ENCODE results near the gene HOXD3. TPM values are rescaled to one million over a fixed set of nuclear protein-coding genes. Genes with fewer than 3 reads are reported as not detected.

Gene HOXD3
- total RNA-seq, 5 donors from 2014 or later (not counting 1 experiment from before 2014, with no cell fraction given), result 0.44 TPM; not detected in 4

GRCh38 chr2:176115883-176116813, 41.0 kb upstream of the HOXD3 start, which contains the start of gene HOXD10:
HOXD10 (plus strand) TSS chr2:176116778; CDS start chr2:176116834, 56 bp downstream.
- ATAC-seq (replicated peaks in 1 of 4), result no peak
- DNase-seq, result no peak
- no peak within 1 kb of the TSS for H3K27ac Mint-ChIP-seq
- WGBS (ENCODE audit: insufficient coverage), result 15% methylated on average over 65 of the region's 66 CpGs
- peaks cover 36 to 84% of the 10 kb centered on the region in 2 experiments for H3K27me3 ChIP-seq (replicated peaks in 1 of 2; ENCODE audit: control insufficient read depth in 2 of 2, extremely low read depth in 1 of 2, insufficient read depth in 2 of 2, low read length in 1 of 2)
- ChIA-PET CTCF (no interaction called here), POLR2A (no interaction called here)
- H3K9me3 ChIP-seq, result no peaks in the 10 kb centered on the region
- H3K36me3 ChIP-seq (ENCODE audit: control insufficient read depth in 2 of 2, extremely low read depth in 1 of 2, insufficient read depth in 1 of 2, low read length in 1 of 2), result no peaks in the 10 kb centered on the region
- peaks cover 5 to 11% (median 5%) of the 10 kb centered on the region in 3 donors for H3K4me1 Mint-ChIP-seq
- peaks cover 3% of the 10 kb centered on the region for H3K36me3 Mint-ChIP-seq
- peaks cover 0 to 6% of the 10 kb centered on the region in 2 experiments for H3K4me1 ChIP-seq (ENCODE audit: control insufficient read depth in 1 of 2, extremely low read depth in 1 of 2, insufficient read depth in 2 of 2, low read length in 2 of 2)
- H3K9me3 Mint-ChIP-seq, result peaks cover 2 to 3% (median 3%) of the 10 kb centered on the region in 3 donors
- H3K27me3 Mint-ChIP-seq, result peaks cover 78 to 93% of the 10 kb centered on the region in 2 donors
- H3K4me3 ChIP-seq (ENCODE audit: control insufficient read depth in 1 of 2, extremely low read depth in 1 of 2, low read length in 1 of 2), result no peak within 1 kb of the TSS
- H3K27ac ChIP-seq (ENCODE audit: low read length), result no peak within 1 kb of the TSS
- peak within 1 kb of the TSS in 1 of 3 donors; percentile 36 for H3K4me3 Mint-ChIP-seq

GRCh38 chr2:176117162-176117822, 39.8 kb upstream of the HOXD3 start:
- POLR2A ChIA-PET, result no interaction called here
- H3K27me3 Mint-ChIP-seq, result peaks cover 73 to 88% of the 10 kb centered on the region in 2 donors
- Histone ChIP-seq H3K27ac (ENCODE audit: low read length) (no peak overlapping the region), H3K36me3 (ENCODE audit: control insufficient read depth in 2 of 2, extremely low read depth in 1 of 2, insufficient read depth in 1 of 2, low read length in 1 of 2) (no peaks in the 10 kb centered on the region), H3K4me3 (ENCODE audit: control insufficient read depth in 1 of 2, extremely low read depth in 1 of 2, low read length in 1 of 2) (no peak overlapping the region), H3K4me1 (ENCODE audit: control insufficient read depth in 1 of 2, extremely low read depth in 1 of 2, insufficient read depth in 2 of 2, low read length in 2 of 2) (peaks cover 0 to 13% of the 10 kb centered on the region in 2 experiments), H3K27me3 (replicated peaks in 1 of 2; ENCODE audit: control insufficient read depth in 2 of 2, extremely low read depth in 1 of 2, insufficient read depth in 2 of 2, low read length in 1 of 2) (peaks cover 39 to 86% of the 10 kb centered on the region in 2 experiments), H3K9me3 (no peaks in the 10 kb centered on the region)
- CTCF ChIA-PET, result interaction anchor here (0.5 to 0.8 kb wide), 2 partner anchors 10 to 693 kb away, joined by 3 to 5 read pairs; no protein-coding TSS in a partner anchor
- H3K4me1 Mint-ChIP-seq, result peaks cover 3 to 11% (median 3%) of the 10 kb centered on the region in 3 donors
- 26% methylated on average over 40 of the region's 40 CpGs for WGBS (ENCODE audit: insufficient coverage)
- peaks cover 3% of the 10 kb centered on the region for H3K36me3 Mint-ChIP-seq
- no peak overlapping the region for H3K27ac Mint-ChIP-seq
- ATAC-seq (replicated peaks in 1 of 4) (no peak), DNase-seq (no peak)
- peak overlapping the region in 1 of 3 donors; percentile 36 for H3K4me3 Mint-ChIP-seq
- peaks cover 2 to 3% (median 3%) of the 10 kb centered on the region in 3 donors for H3K9me3 Mint-ChIP-seq

DNA sequence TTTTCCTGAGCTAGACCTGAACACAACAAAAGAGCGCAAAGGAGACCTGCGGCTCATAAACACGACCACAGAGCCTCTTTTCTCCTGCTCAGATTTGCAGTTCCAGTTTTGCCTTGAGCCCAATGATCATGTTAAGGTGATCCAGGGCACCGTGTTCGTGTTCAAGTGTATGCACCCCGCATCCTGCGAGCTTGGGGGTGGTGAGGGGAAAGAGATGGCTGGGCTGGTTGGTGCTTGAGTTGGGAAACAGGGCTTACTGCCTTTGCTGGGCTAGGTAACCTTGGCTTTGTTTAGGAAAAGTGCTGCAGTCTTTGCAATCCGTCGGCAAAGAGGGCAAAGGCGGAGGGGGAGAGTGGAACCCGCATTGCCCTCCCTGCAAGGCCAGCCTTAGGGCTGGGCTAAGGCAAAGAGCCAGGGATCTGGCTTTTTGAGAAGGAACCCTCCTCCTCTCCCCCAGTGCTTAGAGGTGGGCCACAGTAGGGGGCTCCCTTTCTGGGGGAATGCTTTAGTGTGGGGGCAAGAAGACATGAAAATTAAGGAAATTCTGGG, 39.2 kb upstream of the HOXD3 start:
- peaks cover 39 to 86% of the 10 kb centered on the region in 2 experiments for H3K27me3 ChIP-seq (replicated peaks in 1 of 2; ENCODE audit: control insufficient read depth in 2 of 2, extremely low read depth in 1 of 2, insufficient read depth in 2 of 2, low read length in 1 of 2)
- peaks cover 2 to 3% (median 3%) of the 10 kb centered on the region in 3 donors for H3K9me3 Mint-ChIP-seq
- DNase-seq (no peak), ATAC-seq (replicated peaks in 1 of 4) (no peak)
- peak overlapping the region in 1 of 2 donors; percentile 66 for H3K27ac Mint-ChIP-seq
- no peak overlapping the region for H3K27ac ChIP-seq (ENCODE audit: low read length)
- peaks cover 3% of the 10 kb centered on the region for H3K36me3 Mint-ChIP-seq
- 11% methylated on average over 8 of the region's 11 CpGs for WGBS (ENCODE audit: insufficient coverage)
- CTCF ChIA-PET, result interaction anchor here (0.5 to 0.8 kb wide), 2 partner anchors 10 to 693 kb away, joined by 3 to 5 read pairs; no protein-coding TSS in a partner anchor
- peaks cover 68 to 84% of the 10 kb centered on the region in 2 donors for H3K27me3 Mint-ChIP-seq
- H3K4me3 ChIP-seq (ENCODE audit: control insufficient read depth in 1 of 2, extremely low read depth in 1 of 2, low read length in 1 of 2), result no peak overlapping the region
- H3K4me1 Mint-ChIP-seq, result peaks cover 5 to 11% (median 5%) of the 10 kb centered on the region in 3 donors
- H3K36me3 ChIP-seq (ENCODE audit: control insufficient read depth in 2 of 2, extremely low read depth in 1 of 2, insufficient read depth in 1 of 2, low read length in 1 of 2), result no peaks in the 10 kb centered on the region
- no peaks in the 10 kb centered on the region for H3K9me3 ChIP-seq
- POLR2A ChIA-PET, result no interaction called here
- H3K4me3 Mint-ChIP-seq, result peak overlapping the region in 1 of 3 donors; percentile 12
- peaks cover 0 to 19% of the 10 kb centered on the region in 2 experiments for H3K4me1 ChIP-seq (ENCODE audit: control insufficient read depth in 1 of 2, extremely low read depth in 1 of 2, insufficient read depth in 2 of 2, low read length in 2 of 2)

- Mint-ChIP-seq H3K9me3 (peaks cover 2 to 3% (median 3%) of the 10 kb centered on the region in 3 donors), H3K27me3 (peaks cover 68 to 80% of the 10 kb centered on the region in 2 donors), H3K36me3 (peaks cover 3% of the 10 kb centered on the region), H3K4me3 (no peak overlapping the region), H3K4me1 (peaks cover 7 to 11% (median 8%) of the 10 kb centered on the region in 3 donors), H3K27ac (no peak overlapping the region)
- H3K4me1 ChIP-seq (ENCODE audit: control insufficient read depth in 1 of 2, extremely low read depth in 1 of 2, insufficient read depth in 2 of 2, low read length in 2 of 2), result peaks cover 0 to 26% of the 10 kb centered on the region in 2 experiments
- CTCF ChIA-PET, result interaction anchor here in 1 of 2 donors (0.5 kb wide), 1 partner anchor 595 kb away, joined by 3 read pairs; no protein-coding TSS in a partner anchor
- no peaks in the 10 kb centered on the region for H3K36me3 ChIP-seq (ENCODE audit: control insufficient read depth in 2 of 2, extremely low read depth in 1 of 2, insufficient read depth in 1 of 2, low read length in 1 of 2)
- H3K9me3 ChIP-seq, result no peaks in the 10 kb centered on the region
- H3K4me3 ChIP-seq (ENCODE audit: control insufficient read depth in 1 of 2, extremely low read depth in 1 of 2, low read length in 1 of 2), result no peak overlapping the region
- POLR2A ChIA-PET, result no interaction called here
- peaks cover 39 to 89% of the 10 kb centered on the region in 2 experiments for H3K27me3 ChIP-seq (replicated peaks in 1 of 2; ENCODE audit: control insufficient read depth in 2 of 2, extremely low read depth in 1 of 2, insufficient read depth in 2 of 2, low read length in 1 of 2)
- 11% methylated on average over 17 of the region's 24 CpGs for WGBS (ENCODE audit: insufficient coverage)
- DNase-seq (peak in 1 of 35 experiments; percentile 41), ATAC-seq (replicated peaks in 1 of 4) (no peak)
- no peak overlapping the region for H3K27ac ChIP-seq (ENCODE audit: low read length)
These were observed 38.3 kb upstream of the HOXD3 start for GRCh38 chr2:176118601-176119339.

- Mint-ChIP-seq H3K27ac (no peak overlapping the region), H3K36me3 (peaks cover 3% of the 10 kb centered on the region), H3K9me3 (peaks cover 2 to 3% (median 3%) of the 10 kb centered on the region in 3 donors), H3K27me3 (peaks cover 76 to 83% of the 10 kb centered on the region in 2 donors), H3K4me3 (peak overlapping the region in 1 of 3 donors; percentile 69), H3K4me1 (peaks cover 9 to 11% (median 10%) of the 10 kb centered on the region in 3 donors)
- CTCF ChIA-PET, result interaction anchor here (0.8 to 1.7 kb wide), 3 partner anchors 9 to 434 kb away, joined by 3 to 6 read pairs (median 3); no protein-coding TSS in a partner anchor
- no peak overlapping the region for H3K4me3 ChIP-seq (ENCODE audit: control insufficient read depth in 1 of 2, extremely low read depth in 1 of 2, low read length in 1 of 2)
- H3K4me1 ChIP-seq (ENCODE audit: control insufficient read depth in 1 of 2, extremely low read depth in 1 of 2, insufficient read depth in 2 of 2, low read length in 2 of 2), result peaks cover 0 to 29% of the 10 kb centered on the region in 2 experiments
- H3K9me3 ChIP-seq, result no peaks in the 10 kb centered on the region
- ATAC-seq (replicated peaks in 1 of 4) (no peak), DNase-seq (no peak)
- no peaks in the 10 kb centered on the region for H3K36me3 ChIP-seq (ENCODE audit: control insufficient read depth in 2 of 2, extremely low read depth in 1 of 2, insufficient read depth in 1 of 2, low read length in 1 of 2)
- H3K27ac ChIP-seq (ENCODE audit: low read length), result no peak overlapping the region
- POLR2A ChIA-PET, result no interaction called here
- peaks cover 38 to 94% of the 10 kb centered on the region in 2 experiments for H3K27me3 ChIP-seq (replicated peaks in 1 of 2; ENCODE audit: control insufficient read depth in 2 of 2, extremely low read depth in 1 of 2, insufficient read depth in 2 of 2, low read length in 1 of 2)
- 27% methylated on average over 3 of the region's 13 CpGs for whole genome bisulfite sequencing (ENCODE audit: insufficient coverage)
These were observed 36.5 kb upstream of the HOXD3 start for GRCh38 chr2:176120364-176121189.
